ENCODE results near the gene SPATA2L.
A peak's percentile ranks its signal among the peaks of the same experiment; 100 is the strongest.

SPATA2L gene

GRCh38 chr16:89727406-89728120 is 26.1 kb upstream of the SPATA2L start:
- no peak for DNase-seq

- peak; percentile 83 for DNase-seq
Observed at GRCh38 chr16:89723279-89724250, 22.1 kb upstream of the SPATA2L start.

GRCh38 chr16:89722392-89723278 is 21.1 kb upstream of the SPATA2L start:
- peak; percentile 84 for DNase-seq

DNA sequence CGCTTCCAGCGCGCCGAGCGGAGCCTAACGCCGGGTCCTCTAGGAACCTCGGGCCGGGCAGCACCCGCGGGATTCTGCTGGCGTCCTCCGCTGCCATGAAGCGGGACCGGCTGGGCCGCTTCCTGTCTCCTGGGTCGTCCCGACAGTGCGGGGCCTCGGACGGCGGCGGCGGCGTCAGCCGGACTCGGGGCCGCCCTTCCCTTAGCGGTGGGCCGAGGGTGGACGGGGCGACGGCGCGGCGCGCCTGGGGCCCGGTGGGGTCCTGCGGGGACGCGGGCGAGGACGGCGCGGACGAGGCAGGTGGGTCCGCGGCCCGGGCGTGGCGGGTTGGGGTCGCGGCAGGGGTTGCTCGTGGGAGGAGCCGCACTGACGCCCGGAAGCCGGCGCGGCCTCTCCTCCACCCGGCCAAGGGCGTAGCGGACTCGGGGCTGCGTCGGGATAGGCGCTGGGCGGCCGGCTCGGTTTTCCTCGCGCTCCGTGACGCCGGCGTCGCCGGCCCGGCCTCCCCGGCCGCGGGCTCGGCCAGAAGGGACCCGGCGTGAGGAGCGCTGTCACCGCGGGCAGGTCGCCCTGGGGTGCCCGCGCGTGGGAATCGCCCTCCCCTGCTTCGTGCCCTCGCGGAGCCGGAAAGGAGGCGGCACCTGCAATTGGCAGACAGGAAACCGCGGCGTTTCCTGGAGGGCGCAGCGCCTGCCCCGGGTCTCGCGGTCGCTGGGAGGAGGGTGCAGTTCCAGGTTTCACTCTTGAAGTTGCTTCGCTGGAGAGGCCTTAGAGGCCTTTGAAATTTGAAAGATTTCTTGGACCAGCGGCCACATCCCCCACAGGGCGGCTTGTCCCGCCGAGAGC is 20.3 kb upstream of the SPATA2L start:
- DNase-seq, result peak; percentile 89

DNA sequence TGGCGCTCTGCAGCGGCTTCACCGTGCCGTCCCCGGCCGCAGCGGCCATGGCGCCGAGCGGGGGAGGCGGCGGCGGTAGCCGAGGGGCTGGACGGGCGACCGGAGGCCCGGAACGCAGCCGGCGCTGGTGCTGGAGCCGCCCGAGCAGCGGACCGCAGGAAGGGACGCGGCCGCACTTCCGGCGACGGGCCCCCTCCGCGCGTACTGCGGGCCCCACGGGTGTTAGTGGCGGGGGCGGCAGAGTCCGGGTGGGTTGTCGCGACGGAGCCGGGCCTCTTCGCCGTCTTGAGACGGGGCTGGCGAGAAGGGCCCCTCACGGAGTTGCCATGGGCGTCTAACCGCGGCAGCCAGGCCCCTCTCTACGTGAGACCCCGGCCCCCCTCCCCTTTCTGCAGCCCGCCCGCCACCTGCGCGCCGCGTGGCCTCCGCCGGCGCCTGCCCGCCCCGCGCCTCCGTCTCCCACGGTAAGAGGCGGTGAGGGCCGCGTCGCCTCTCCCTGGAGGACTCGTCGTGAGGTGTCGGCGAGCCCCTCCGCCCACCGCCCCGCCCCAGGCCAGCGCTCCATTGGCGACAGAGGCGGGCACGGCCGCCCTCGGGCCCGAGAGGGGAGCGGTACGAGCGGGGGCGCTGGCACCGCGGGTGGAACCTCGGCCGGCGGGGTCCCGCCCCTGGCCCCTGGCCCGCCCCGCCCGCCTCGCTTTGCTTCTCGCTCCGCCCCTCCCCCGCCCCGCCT is 19.5 kb upstream of the SPATA2L start, which contains the start of the genes VPS9D1 and ZNF276:
TSS of gene VPS9D1 (minus strand) at position 86 of the 733 bp plus-strand sequence. CDS start at position 49, 37 bp downstream.
TSS of gene ZNF276 (plus strand) at position 725 of the 733 bp plus-strand sequence. CDS start 104 bp downstream, outside the sequence.
- DNase-seq, result peak; percentile 93

DNA sequence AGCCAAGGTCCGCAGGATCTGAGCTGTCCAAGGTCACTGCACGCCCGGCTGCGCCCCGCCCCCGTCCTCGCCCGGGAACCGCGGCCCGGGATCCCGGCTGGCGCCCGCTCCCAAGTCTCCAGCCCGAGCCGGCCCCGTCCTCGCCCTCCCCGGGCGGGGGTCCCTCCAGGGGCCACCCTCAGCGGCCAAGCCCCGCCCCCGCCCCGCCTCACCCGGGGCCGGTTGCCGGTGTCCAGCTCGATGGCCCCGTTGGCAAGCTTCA is 19.0 kb upstream of the SPATA2L start:
- no peak for DNase-seq

GRCh38 chr16:89717688-89718505 is 16.4 kb upstream of the SPATA2L start:
- DNase-seq, result no peak

- DNase-seq, result no peak
Observed at GRCh38 chr16:89716916-89717687, 15.6 kb upstream of the SPATA2L start.

DNA sequence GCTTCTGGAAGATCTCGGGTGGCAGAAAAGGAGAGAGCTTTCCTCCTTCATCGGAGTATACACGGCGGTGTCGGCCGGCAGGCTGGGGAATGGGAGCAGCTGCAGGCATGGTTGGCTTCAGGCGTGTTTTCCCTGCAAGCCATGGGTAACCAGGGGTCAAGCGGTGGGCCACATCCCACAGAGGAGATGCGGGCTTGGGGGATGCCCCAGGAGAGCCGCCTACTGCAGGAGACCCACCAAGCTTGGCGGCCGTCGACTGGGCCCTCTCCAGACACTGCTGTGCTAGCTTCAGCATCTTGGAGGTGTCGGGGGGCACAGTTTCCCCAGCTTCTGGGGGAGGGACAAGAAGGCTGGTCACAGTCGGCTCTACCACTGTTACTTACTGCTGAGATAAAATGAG is 15.0 kb upstream of the SPATA2L start:
- DNase-seq, result no peak

- no peak for DNase-seq
Observed at GRCh38 chr16:89712274-89712781, 10.8 kb upstream of the SPATA2L start.

DNA sequence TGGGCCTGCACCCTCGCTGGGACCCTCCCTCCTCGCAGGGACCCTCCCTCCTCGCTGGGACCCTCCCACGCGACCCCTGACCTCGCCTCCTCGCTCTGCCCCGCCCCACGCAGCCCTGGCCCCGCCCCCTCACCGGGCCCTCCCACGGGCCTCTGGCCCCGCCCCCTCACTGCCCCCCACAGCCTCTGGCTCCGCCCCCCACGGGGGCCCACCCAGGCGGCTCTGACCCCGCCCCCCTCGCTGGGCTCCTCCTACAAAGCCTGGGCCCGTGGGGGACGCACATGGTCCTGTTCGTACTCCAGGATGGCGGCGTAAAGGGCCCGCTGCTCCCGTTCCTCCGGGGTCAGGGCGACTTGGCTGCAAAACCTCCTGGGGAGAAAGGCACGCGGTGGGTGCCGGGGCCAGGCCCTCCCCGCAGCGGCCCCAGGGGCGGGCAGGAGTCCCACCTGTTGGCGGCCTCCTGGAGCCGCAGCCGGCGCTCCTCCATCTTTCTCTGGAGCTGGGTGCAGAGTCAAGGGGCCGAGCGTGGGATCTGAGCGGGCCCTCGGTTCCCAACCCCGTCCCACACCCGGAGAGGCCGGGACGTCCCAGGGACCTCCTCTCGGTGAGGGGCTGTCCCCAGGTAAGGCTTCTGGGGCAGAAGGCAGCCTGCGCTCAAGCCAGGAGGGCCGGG is 10.2 kb upstream of the SPATA2L start:
- peak; percentile 90 for DNase-seq

DNA sequence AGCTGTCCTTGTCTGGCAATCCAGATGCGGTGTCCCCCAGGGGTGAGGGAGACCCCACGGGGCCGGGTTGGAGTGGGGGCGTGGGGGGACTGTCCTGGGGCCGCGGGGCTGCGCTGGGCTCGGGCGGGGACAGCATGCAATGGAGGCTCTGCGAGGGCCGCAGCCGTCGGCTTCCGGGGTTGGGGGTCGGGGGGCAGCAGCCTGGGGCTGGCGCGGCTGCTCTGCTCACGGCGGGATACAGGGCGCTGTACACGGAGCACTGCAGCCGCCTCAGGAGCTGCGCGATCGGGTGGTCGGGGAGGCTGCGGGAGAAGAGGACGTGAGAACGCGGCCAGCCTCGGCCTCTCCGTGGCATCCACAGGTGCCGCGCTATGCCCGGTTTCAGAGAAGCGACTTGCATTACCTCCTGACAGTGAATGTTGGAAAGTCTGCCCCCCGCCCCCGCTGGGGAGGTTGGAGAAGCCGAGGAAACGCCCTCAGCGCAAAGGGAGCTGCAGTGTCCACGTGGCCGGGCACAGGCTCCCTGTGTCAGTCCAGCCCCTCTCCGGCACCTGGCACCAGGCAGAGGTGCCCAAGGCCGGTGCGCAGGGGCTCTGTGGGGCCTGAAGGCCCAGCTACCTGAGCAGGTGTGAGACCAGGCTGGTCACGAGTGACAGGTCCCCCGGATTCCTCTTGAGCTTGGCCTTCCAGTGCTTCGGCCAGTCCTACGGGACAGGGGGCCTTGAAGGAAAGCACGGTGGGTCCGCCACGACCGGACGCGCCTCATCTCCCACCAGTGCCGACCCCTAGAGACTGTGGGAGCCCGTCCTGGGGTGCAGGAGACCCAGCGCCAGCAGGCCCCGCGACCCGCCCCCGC is 9.4 kb upstream of the SPATA2L start:
- peak; percentile 55 for DNase-seq

DNA sequence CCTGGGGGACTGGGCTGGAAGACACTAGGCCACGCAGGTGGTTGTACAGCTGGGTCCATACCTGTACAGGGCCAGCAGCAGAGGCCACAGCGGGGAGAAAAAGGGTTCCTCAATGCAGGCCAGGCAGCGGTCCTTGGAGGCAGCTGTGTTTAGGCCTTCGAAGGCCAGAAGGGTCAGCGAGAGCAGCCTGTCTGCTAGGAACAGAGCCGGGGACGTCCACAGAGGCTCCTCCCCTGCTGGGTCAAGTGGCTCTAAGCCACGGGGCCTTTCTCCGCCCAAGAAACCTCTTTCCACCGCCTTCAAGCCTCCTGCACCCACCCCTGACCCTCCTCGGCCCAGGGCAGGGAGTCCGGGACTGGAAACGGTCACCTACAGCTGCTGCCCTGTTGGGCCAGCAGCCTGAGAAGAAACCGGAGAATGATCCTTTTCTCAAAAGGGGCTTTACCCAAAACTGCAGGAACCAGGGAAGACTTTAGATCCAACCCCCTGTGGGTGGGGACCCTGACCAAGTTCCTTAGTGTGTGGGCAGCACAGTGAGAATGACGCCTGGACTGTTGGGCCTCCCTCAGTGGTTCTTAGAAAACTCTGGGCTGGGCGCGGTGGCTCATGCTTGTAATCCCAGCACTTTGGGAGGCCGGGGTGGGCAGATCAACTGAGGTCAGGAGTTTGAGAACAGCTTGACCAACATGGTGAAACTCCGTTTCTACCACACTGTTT is 8.4 kb upstream of the SPATA2L start:
- DNase-seq, result peak; percentile 50

GRCh38 chr16:89709166-89709565 is 7.7 kb upstream of the SPATA2L start:
- DNase-seq, result no peak

- no peak for DNase-seq
Observed at GRCh38 chr16:89708481-89708931, 7.0 kb upstream of the SPATA2L start.

- no peak for DNase-seq
Observed at GRCh38 chr16:89707695-89708094, 6.2 kb upstream of the SPATA2L start.
